Ishikawa (cell line): ENCODE measurements around the gene RNF223.

Source experiments
- CREB1 ChIP-seq: IDR thresholded peaks from 2 replicates; pipeline ENCODE4 v1.6.1; 2012; ENCODE audit warnings: low read depth
- TEAD4 ChIP-seq: IDR thresholded peaks from 2 replicates; pipeline ENCODE4 v1.6.1; 2012

DNA sequence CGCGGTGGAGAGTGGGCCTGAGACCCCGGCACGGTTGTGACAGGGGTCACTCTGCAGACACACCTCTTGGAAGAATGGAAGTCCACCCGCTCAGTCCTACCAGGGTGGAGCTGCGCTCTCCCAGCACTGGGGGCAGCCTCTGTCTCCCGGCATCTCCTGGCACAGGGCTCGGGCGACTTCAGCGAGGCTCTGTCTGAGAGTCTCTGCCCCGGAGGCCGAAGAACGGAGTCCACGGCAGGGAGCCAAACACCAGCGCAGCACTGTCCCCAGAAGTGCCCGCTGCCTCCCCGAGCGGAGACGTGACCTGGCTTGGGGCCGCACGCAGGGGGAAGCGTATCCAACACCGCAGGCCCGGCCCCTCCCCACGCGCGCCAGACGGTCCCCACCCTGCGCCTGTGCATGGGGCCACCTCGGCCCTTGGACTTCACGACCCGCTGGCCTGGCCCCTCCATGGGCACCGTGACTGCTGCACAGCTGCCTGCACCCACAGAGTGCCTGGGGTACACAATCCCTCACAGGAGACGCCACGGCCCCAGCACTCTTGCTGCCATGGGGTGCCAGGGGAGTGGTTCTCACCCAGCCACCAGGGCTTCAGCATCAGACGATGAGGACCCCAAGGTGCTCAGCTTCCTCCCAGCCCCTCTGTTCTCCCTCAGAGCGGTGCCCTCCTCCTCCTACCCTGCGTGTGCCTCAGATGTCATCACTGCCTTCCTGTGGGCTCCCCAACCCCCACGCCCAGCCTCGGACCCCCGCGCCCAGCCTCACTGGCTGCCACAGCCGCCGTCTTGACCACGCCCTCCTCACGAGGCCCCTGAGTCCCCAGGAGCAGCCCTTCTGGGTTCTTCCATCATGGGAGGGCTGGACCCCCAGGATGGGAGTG, 14.9 kb upstream of the RNF223 start:
- TF ChIP-seq TEAD4 (no peak), CREB1 (no peak)
